LNCaP clone FGC (cell line): ENCODE data around the gene NRP1.

ENCODE experiments used
- DNase-seq: peaks from one replicate; pipeline ENCODE4 v3.0.0-alpha.2; 2011; ENCODE audit warnings: low read depth
- H3K4me3 ChIP-seq: 2 replicates; pipeline ENCODE4 v1.5.1; 2011; ENCODE audit warnings: mild to moderate bottlenecking, low read depth, low read length, control low read depth
- CTCF ChIP-seq: IDR thresholded peaks from 2 replicates; pipeline ENCODE4 v1.5.1; 2012; ENCODE audit warnings: mild to moderate bottlenecking; ENCODE audit not compliant: control insufficient read depth, insufficient read depth; ENCODE audit errors: extremely low read depth

The NRP1 gene

GRCh38 chr10:33257439-33258080, 76.9 kb downstream of the NRP1 start:
- no peak for DNase-seq
- TF ChIP-seq CTCF: no peak
- H3K4me3 ChIP-seq: no peak overlapping the region

GRCh38 chr10:33256458-33256857, 78.0 kb downstream of the NRP1 start:
- TF ChIP-seq CTCF: no peak
- H3K4me3 ChIP-seq: no peak overlapping the region
- DNase-seq: no peak

DNA sequence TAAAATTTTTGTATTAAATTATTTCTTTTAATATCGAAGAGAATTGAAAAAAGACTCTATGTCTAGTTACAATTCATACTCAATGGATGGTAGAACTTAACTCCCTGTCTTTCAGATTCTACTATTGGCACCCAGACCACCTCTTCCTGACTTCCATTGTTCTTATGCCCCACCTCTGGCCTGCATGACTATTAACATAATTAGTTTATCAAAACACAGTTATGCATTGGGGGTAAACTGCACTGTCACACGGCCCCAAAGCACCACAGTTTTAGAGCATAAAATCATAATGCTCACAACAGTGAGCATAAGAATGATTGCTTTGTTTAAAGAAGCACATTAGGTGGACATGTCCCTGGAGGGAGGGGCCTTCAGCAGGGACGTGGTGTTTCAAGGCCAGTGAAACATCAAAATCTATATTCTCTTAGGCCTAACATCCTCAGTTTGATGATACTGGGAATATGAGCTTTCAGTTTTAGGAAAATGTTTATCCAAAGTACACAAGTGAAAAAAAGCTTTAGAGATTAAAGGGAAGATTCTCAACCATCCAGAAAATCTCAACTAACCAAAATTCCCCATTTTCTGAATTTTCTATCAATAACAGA, 79.8 kb downstream of the NRP1 start:
- no peak for TF ChIP-seq CTCF
- H3K4me3 ChIP-seq: no peak overlapping the region
- no peak for DNase-seq

- no peak for TF ChIP-seq CTCF
These were observed 81.1 kb downstream of the NRP1 start for GRCh38 chr10:33253411-33253810.

GRCh38 chr10:33252794-33253203, 81.7 kb downstream of the NRP1 start:
- no peak overlapping the region for H3K4me3 ChIP-seq
- TF ChIP-seq CTCF: no peak
- DNase-seq: no peak

More at GRCh38 chr10:33253411-33253810, 81.1 kb downstream of the NRP1 start:
- no peak for DNase-seq
- H3K4me3 ChIP-seq: no peak overlapping the region

GRCh38 chr10:33252324-33252723, 82.1 kb downstream of the NRP1 start:
- H3K4me3 ChIP-seq: no peak overlapping the region
- no peak for DNase-seq
- no peak for TF ChIP-seq CTCF
